ENCODE data around the gene RNF224.

DNA sequence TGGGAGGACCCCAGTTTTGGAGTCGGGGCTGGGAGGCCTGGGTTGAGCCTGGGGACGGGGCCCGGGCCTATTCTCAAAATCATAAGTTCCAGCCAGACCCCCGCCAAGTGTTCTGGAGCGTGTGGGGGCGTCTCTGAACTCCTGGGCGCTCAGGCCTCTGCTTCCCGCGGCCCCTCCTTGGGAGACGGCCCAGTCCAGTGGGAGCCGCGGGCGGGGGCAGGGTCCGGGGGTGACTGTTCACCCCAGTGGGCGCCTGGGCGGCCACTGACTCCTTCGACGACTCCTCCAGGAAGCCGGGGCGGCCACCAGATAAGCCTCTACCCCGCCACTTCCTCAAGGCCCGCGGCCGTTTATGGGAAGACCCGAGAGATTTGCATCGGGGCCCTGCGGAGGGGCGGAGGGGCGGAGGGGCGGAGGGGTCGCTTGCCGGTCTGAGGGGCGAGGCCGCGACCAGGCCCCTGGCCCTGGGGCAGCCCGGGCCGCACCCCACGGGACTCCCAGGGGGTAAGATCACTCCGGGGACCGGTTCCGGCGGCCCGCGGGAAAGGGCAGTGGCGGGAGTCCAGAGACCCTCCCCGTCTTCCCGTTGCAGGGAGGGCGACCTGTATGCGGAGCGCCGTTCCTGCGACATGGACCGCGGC is 50.9 kb downstream of the RNF224 start:
- TF ChIP-seq RAD21 (IDR thresholded peaks at IDR 0.05; ENCODE audit: low read depth) (no peak), POLR2AphosphoS5 (IDR thresholded peaks at IDR 0.05; ENCODE audit: low read depth, low read length) (no peak), EZH2 (IDR thresholded peaks at IDR 0.05) (no peak), EZH2phosphoT487 (IDR thresholded peaks at IDR 0.05; ENCODE audit: borderline replicate concordance) (no peak), CEBPB (IDR thresholded peaks at IDR 0.05; ENCODE audit: low read depth) (no peak), POLR2A (IDR thresholded peaks at IDR 0.05; ENCODE audit: borderline replicate concordance, extremely low read depth, insufficient read depth, insufficient read length) (no peak), SP1 (IDR thresholded peaks at IDR 0.05; ENCODE audit: low read depth) (no peak), YY1 (IDR thresholded peaks at IDR 0.05; ENCODE audit: extremely low read depth, insufficient replicate concordance, low read depth, low read length) (no peak)
- TF ChIP-seq, protein P1, sequence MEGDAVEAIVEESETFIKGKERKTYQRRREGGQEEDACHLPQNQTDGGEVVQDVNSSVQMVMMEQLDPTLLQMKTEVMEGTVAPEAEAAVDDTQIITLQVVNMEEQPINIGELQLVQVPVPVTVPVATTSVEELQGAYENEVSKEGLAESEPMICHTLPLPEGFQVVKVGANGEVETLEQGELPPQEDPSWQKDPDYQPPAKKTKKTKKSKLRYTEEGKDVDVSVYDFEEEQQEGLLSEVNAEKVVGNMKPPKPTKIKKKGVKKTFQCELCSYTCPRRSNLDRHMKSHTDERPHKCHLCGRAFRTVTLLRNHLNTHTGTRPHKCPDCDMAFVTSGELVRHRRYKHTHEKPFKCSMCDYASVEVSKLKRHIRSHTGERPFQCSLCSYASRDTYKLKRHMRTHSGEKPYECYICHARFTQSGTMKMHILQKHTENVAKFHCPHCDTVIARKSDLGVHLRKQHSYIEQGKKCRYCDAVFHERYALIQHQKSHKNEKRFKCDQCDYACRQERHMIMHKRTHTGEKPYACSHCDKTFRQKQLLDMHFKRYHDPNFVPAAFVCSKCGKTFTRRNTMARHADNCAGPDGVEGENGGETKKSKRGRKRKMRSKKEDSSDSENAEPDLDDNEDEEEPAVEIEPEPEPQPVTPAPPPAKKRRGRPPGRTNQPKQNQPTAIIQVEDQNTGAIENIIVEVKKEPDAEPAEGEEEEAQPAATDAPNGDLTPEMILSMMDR (IDR thresholded peaks at IDR 0.05 in 2 of 3, conservative IDR thresholded peaks at IDR 0.05 in 1 of 3; ENCODE audit: borderline replicate concordance in 1 of 3, insufficient read depth in 1 of 3, low read depth in 2 of 3, low read length in 2 of 3), result no peak
- TF ChIP-seq, protein P2, sequence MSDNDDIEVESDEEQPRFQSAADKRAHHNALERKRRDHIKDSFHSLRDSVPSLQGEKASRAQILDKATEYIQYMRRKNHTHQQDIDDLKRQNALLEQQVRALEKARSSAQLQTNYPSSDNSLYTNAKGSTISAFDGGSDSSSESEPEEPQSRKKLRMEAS (IDR thresholded peaks at IDR 0.05), result no peak
- TF ChIP-seq, protein P3, sequence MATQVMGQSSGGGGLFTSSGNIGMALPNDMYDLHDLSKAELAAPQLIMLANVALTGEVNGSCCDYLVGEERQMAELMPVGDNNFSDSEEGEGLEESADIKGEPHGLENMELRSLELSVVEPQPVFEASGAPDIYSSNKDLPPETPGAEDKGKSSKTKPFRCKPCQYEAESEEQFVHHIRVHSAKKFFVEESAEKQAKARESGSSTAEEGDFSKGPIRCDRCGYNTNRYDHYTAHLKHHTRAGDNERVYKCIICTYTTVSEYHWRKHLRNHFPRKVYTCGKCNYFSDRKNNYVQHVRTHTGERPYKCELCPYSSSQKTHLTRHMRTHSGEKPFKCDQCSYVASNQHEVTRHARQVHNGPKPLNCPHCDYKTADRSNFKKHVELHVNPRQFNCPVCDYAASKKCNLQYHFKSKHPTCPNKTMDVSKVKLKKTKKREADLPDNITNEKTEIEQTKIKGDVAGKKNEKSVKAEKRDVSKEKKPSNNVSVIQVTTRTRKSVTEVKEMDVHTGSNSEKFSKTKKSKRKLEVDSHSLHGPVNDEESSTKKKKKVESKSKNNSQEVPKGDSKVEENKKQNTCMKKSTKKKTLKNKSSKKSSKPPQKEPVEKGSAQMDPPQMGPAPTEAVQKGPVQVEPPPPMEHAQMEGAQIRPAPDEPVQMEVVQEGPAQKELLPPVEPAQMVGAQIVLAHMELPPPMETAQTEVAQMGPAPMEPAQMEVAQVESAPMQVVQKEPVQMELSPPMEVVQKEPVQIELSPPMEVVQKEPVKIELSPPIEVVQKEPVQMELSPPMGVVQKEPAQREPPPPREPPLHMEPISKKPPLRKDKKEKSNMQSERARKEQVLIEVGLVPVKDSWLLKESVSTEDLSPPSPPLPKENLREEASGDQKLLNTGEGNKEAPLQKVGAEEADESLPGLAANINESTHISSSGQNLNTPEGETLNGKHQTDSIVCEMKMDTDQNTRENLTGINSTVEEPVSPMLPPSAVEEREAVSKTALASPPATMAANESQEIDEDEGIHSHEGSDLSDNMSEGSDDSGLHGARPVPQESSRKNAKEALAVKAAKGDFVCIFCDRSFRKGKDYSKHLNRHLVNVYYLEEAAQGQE (IDR thresholded peaks at IDR 0.05; ENCODE audit: low read depth), result no peak

Data from HCT116 (cell line).